GM21390 (cell line): ENCODE measurements around the gene C7orf33.
"Not testable (repeated sequence)": the region's sequence is repeated elsewhere in the genome, so short reads cannot be mapped to it uniquely, and the experiment has no call there.

Experiments
- ATAC-seq: cut with Tn5 transposase; IDR thresholded peaks from one replicate; pipeline ENCODE4 v1.9.1; 2021; ENCODE audit not compliant: unreplicated experiment

C7orf33 gene

DNA sequence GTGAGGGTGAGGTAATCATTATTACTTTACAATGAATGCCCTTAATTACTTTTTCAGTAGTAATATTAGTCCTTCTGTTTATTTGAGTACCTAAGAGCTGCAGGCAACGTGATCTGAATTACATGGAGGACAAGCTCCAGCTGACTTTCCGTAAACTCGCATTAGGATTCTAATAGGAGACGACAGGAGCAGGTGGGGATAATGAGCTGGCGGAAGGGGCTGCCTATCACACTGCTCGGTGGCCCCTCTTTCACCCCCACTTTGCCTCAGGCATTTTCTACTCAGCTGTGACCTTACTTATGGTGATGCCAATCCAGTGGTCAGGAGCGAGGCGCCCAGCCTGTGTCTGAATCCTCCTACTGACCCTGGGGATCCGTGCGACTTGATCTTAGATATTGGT, at the start of gene C7orf33:
Gene C7orf33, plus strand, starts transcription at position 296 of the 400 bp plus-strand sequence. CDS start 160 bp downstream, outside the sequence.
- ATAC-seq = no peak

- no peak for ATAC-seq
These were observed 48.6 kb upstream of the C7orf33 start for GRCh38 chr7:148541891-148542504.

- ATAC-seq = no peak
These were observed 47.3 kb upstream of the C7orf33 start for GRCh38 chr7:148543302-148543701.

DNA sequence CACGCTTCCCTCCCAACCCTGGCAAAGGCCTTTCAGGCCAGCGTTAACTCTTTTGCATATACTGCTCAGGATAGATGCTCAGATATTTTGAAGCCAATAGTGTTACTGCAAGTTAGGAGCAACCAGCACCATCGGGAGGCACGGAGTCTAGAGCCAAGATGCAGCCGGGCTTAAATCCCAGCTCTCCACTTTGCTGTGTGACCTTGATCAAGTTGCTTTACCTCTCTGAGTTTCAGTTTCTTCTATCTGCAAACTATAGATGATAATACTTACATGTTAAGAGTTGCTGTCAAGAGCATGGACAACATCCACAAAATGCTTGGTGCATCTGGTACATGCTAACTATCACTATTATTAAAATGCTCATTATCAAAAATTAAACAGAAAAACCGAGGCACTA, 45.4 kb upstream of the C7orf33 start:
- no peak for ATAC-seq

GRCh38 chr7:148545932-148546331, 44.6 kb upstream of the C7orf33 start:
- ATAC-seq = no peak

DNA sequence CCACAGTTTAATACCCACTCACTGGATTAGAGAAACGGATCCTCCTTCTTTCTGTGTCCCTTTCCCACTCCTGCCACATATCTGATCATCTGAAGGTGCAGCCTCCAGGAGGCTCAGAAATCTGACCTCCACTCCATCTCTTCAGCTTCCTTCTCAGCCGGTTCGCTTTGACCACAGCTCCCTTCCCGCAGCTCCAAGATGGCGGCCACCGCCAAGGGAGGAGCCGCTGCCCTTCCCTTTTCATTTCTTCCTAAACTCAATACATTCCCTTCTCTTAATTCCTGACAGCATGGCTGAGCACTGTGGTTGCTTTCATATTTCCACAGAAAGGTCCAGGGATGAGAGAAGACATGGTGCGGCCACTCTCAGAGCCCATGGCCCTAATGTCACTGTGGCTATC, 43.7 kb upstream of the C7orf33 start:
- ATAC-seq = no peak

GRCh38 chr7:148547951-148548350, 42.6 kb upstream of the C7orf33 start:
- ATAC-seq = peak; percentile 70

DNA sequence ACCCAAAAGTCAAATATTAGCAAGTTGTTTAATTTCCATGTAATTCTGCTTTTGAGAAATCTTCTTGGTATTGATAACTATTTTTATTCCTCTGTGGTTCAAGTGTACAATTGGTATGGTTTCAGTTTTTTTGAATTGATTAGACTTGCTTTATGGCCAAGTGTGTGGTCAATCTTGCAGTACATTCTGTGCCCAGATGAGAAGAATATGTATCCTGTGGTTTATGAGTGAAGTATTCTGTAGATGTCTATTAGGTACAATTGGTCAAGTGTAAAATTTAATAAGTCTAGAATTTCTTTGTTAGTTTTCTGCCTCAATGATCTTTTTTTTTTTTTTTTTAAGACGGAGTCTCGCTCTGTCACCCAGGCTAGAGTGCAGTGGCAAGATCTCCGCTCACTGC, 36.6 kb upstream of the C7orf33 start:
- ATAC-seq = no peak

DNA sequence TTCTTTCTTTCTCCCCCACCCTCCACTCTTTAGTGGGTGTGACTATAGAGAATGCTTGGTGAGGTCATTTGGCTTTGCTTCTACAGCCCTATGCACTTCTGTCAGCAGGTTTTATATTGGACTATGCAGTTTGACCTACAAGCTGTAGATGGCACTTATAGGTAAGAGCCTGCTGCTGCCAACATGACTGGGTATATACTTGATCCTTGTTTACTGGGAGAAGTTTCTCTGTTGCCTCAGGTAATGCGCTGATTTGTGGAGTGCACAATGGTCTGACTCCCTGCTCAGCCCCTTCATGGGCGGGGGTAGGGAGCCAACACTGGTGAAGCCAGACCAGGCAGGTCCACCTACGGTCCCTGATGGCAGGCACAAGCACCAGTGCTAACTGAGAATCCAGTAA, 33.7 kb upstream of the C7orf33 start:
- no peak for ATAC-seq

- ATAC-seq = no peak
These were observed 31.7 kb upstream of the C7orf33 start for GRCh38 chr7:148558914-148559313.

GRCh38 chr7:148561099-148561498, 29.5 kb upstream of the C7orf33 start:
- no peak for ATAC-seq

DNA sequence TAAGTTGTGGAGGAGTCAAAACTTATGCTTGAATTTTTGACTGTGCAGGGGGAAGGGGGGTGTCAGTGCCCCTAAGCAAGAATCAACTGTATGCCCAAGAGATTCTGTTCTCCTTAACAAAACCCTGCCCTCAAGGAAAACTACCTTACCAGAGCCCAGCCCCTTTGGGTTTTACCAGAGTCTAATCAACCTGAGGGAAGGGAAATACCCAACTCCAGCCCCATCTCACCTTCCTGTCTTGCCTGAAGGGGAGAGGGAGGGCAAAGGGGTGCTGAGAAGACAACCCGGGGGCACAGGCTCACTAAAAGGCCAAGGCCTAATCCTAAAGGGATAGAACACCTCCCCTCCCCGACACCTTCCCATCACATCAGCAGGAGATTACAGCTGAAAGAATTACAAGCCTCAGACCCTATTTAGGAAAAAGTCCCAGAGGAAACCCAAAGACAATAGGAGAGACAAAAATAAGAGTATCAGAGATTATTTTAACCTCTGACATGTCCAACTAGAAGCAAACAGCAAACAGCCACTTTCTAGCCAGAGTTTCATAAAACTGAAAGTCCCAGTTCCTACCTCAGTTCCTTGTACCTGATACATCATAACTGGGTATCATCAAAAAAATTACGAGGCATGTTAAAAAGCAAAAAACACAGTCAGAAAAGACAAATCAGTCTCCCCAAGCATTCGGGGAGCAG, 26.8 kb upstream of the C7orf33 start:
- ATAC-seq = peak; percentile 49

GRCh38 chr7:148564275-148564951, 26.2 kb upstream of the C7orf33 start:
- ATAC-seq = peak; percentile 80

DNA sequence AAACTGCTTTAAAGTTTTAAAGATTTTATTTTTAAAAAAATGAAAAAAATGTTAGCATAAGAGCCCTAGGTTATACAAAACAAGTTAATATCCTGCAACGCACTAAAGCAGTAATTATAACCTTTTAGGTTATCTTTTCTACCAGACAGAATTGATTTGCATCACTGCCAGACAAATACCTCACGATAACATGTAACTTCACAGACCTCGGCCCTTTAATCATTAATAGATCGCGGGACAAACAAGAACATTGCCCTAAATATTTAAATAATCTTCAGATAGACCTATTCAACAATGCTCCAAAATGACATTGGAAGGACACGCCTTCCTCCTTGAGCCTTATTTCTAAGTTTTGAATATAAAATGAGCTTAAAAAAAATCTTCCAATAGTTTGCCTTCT, 23.8 kb upstream of the C7orf33 start:
- no peak for ATAC-seq

DNA sequence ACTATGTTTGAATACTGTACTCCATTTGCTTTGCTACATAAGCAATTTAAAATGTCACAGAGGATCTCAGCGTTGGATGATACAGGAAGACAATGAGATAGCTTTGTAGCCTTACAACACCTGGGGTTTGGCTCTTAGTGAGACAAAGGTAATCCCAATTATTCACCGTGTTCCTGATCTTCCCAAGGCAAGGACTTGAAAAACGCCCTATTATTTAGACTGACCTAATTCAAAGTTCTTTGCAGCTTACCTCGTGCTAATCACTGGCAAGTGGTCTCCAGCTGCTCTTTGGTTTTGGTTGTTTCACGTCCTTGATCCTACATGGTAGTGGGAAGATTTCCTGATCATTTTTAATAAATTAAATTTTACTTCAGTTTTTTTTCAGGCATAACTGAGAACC, 23.0 kb upstream of the C7orf33 start:
- no peak for ATAC-seq

GRCh38 chr7:148570510-148570909, 20.1 kb upstream of the C7orf33 start:
- no peak for ATAC-seq

GRCh38 chr7:148570973-148571372, 19.6 kb upstream of the C7orf33 start:
- ATAC-seq = not testable (repeated sequence)

GRCh38 chr7:148571381-148571780, 19.2 kb upstream of the C7orf33 start:
- ATAC-seq = no peak

DNA sequence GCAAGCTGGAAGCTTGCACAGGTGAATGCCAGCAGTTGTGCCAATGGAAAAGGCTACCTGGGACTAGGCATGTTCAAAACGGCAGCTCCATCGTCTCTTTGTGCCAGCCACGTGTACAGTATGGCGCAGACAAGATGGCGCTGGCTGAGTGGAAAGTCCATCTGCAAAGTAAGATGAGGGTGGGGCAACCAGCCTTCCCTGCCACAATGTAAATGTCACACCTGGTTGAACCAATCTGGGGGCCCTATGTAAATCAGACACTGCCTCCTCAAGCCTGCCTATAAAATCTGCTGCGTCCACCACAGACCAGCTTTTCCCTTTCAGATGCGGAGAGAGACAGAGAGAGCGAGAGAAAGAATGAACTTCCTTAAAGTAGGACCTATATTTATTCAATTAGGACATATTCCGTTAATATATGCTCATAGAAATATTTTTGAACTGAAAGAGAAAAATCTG, 18.5 kb upstream of the C7orf33 start:
- ATAC-seq = no peak

DNA sequence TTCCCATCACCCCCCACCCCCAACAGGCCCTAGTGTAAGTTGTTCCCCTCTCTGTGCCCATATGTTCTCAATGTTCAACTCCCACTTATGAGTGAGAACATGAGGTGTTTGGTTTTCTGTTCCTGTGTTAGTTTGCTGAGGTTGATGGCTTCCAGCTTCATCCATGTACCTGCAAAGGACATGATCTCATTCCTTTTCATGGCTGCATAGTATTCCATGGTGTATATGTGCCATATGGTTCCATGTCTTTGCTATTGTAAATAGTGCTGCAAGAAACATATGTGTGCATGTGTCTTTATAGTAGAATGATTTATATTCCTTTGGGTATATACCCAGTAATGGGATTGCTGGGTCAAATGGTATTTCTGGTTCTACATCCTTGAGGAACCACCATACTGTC, 17.0 kb upstream of the C7orf33 start:
- ATAC-seq = not testable (repeated sequence)

GRCh38 chr7:148575640-148576411, 14.7 kb upstream of the C7orf33 start:
- ATAC-seq = peak; percentile 88
